HepG2 (cell line): Measurements from ENCODE around the gene ANTKMT. TPM values are rescaled to one million over a fixed set of nuclear protein-coding genes. Genes with fewer than 3 reads are reported as not detected.

Experiments used
- AFF4 ChIP-seq: sonication (generic); formaldehyde crosslinking; IDR thresholded peaks from 2 replicates; pipeline ENCODE4 v1.4.0; 2020; ENCODE audit warnings: missing genetic modification reagents
- ARNT2 ChIP-seq: sonication (generic); formaldehyde crosslinking; IDR thresholded peaks from 2 replicates; pipeline ENCODE4 v1.8.0; 2022; ENCODE audit warnings: mild to moderate bottlenecking, low read depth, missing genetic modification reagents, moderate library complexity
- CBFB ChIP-seq: sonication (generic); formaldehyde crosslinking; IDR thresholded peaks from 2 replicates; pipeline ENCODE4 v1.4.0; 2020; ENCODE audit warnings: missing genetic modification reagents
- HNRNPLL ChIP-seq: fragments of 200-400 bp; formaldehyde crosslinking; IDR thresholded peaks from 2 replicates; pipeline ENCODE4 v1.6.1; 2017; ENCODE audit warnings: mild to moderate bottlenecking, low read depth, low read length; ENCODE audit not compliant: poor library complexity, severe bottlenecking
- JUNB ChIP-seq: sonication (generic); formaldehyde crosslinking; IDR thresholded peaks from 2 replicates; pipeline ENCODE4 v1.8.0; 2022; ENCODE audit warnings: missing genetic modification reagents, mild to moderate bottlenecking, borderline replicate concordance
- MED13 ChIP-seq: sonication (generic); formaldehyde crosslinking; IDR thresholded peaks from 2 replicates; pipeline ENCODE4 v1.5.0; 2020; ENCODE audit warnings: missing genetic modification reagents
- NCOA5 ChIP-seq: sonication (generic); formaldehyde crosslinking; IDR thresholded peaks from 2 replicates; pipeline ENCODE4 v1.4.0; 2020; ENCODE audit warnings: missing genetic modification reagents
- NFE2L1 ChIP-seq: sonication (generic); formaldehyde crosslinking; IDR thresholded peaks from 2 replicates; pipeline ENCODE4 v1.4.0; 2020; ENCODE audit warnings: missing genetic modification reagents, mild to moderate bottlenecking, borderline replicate concordance
- NR2C2 ChIP-seq: sonication (generic); formaldehyde crosslinking; IDR thresholded peaks from 2 replicates; pipeline ENCODE4 v1.4.0; 2020; ENCODE audit warnings: missing genetic modification reagents, mild to moderate bottlenecking, moderate library complexity, borderline replicate concordance
- SIX1 ChIP-seq: sonication (generic); formaldehyde crosslinking; IDR thresholded peaks from 2 replicates; pipeline ENCODE4 v1.4.0; 2020; ENCODE audit warnings: missing genetic modification reagents, borderline replicate concordance
- SNAI1 ChIP-seq: sonication (generic); formaldehyde crosslinking; IDR thresholded peaks from 2 replicates; pipeline ENCODE4 v1.5.0; 2020; ENCODE audit warnings: mild to moderate bottlenecking, missing genetic modification reagents, borderline replicate concordance
- SSRP1 ChIP-seq: IDR thresholded peaks from 2 replicates; pipeline ENCODE4 v1.6.1; 2016; ENCODE audit warnings: control low read depth
- TRAFD1 ChIP-seq: sonication (generic); formaldehyde crosslinking; IDR thresholded peaks from 2 replicates; pipeline ENCODE4 v1.5.1; 2020; ENCODE audit warnings: missing genetic modification reagents, mild to moderate bottlenecking, borderline replicate concordance
- XRCC5 ChIP-seq: fragments of 200-400 bp; formaldehyde crosslinking; optimal IDR thresholded peaks from 2 replicates; pipeline ENCODE3; 2017; ENCODE audit warnings: mild to moderate bottlenecking, low read length
- ZNF468 ChIP-seq: sonication (generic); formaldehyde crosslinking; IDR thresholded peaks from 2 replicates; pipeline ENCODE4 v1.8.0; 2022; ENCODE audit warnings: mild to moderate bottlenecking, moderate library complexity, missing genetic modification reagents
- ZNF550 ChIP-seq: sonication (generic); formaldehyde crosslinking; IDR thresholded peaks from 2 replicates; pipeline ENCODE4 v1.4.0; 2020; ENCODE audit warnings: mild to moderate bottlenecking, missing genetic modification reagents, borderline replicate concordance
- ZNF775 ChIP-seq: sonication (generic); formaldehyde crosslinking; IDR thresholded peaks from 2 replicates; pipeline ENCODE4 v1.4.0; 2020; ENCODE audit warnings: missing genetic modification reagents, mild to moderate bottlenecking, moderate library complexity, borderline replicate concordance
- polyA plus RNA-seq, 8 experiments: library from polyadenylated mRNA; depleted of rRNA in 3 of 8; stranded (reverse) in 7 of 8; unstranded in 1 of 8; fragments of >200 nt; fragmentation: Illumina TruSeq in 4 of 8; extraction: Trizol in 4 of 8; gene quantifications; 2 replicates each; pipeline versions ENCODE4 v1.2.1 to v1.2.3, GENCODE V29; 2011 to 2016; ENCODE audit warnings: low read depth in 4 of 8, missing spikeins in 1 of 8, mixed read lengths in 1 of 8; ENCODE audit not compliant: insufficient read depth in 1 of 8
- total RNA-seq, 5 experiments: library from RNA; depleted of rRNA; stranded (reverse); fragments of >200 nt; fragmentation: Illumina TruSeq; extraction: Trizol; gene quantifications; 2 replicates each; pipeline ENCODE4 v1.2.3, GENCODE V29; 2016; ENCODE audit warnings: low read depth in 1 of 5
- TF ChIP-seq, protein P1 (sequence below): IDR thresholded peaks from 2 replicates; pipeline ENCODE4 v1.6.1; 2016; ENCODE audit warnings: low read depth
- TF ChIP-seq, protein P2 (sequence below): sonication (generic); formaldehyde crosslinking; IDR thresholded peaks from 2 replicates; pipeline ENCODE4 v1.4.0; 2020; ENCODE audit warnings: missing genetic modification reagents, borderline replicate concordance

ANTKMT gene
- total and polyA plus RNA-seq, 2 of the 13 experiments (the other 11 are each of a cell fraction or from before 2014, with no cell fraction given) = 7.5 to 47.8 TPM

DNA sequence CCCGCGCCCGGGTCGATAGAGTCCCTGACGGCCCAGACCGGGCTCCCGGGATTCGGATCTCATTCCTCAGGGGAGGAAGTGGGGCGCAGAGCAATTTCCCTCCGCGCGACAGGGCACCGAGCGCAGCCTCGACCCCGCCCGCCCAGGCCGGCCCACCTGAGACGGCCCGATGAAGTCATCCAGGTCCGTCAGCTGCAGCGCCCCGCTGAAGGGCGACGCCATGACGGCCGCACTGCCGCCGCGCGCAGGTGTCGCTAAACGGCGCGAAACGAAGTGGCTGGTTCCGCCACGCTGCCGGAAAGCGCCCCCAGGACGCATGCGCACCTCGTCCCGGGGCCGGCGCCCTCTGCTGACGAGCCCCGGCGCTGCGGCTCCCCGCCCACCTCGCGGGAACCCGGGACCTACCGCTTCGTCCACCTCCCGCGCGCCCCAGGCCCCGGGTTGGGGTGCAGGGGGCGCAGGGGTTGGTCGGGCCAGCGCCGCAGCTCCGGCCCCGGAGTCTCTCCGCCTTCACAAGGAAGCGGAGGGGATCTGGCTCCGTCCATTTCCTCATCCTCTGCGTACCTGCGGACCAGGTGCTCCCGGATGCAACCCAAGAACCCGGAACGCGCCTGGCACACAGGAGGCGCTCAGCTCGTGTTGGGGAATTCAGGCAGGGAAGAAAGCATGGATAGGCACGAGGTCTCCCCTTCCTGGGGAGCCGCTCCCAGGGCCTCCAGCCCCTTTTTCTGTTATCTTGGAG, 20.0 kb downstream of the ANTKMT start, which contains the start of gene CIAO3 (continued):
- TF ChIP-seq, protein P1, sequence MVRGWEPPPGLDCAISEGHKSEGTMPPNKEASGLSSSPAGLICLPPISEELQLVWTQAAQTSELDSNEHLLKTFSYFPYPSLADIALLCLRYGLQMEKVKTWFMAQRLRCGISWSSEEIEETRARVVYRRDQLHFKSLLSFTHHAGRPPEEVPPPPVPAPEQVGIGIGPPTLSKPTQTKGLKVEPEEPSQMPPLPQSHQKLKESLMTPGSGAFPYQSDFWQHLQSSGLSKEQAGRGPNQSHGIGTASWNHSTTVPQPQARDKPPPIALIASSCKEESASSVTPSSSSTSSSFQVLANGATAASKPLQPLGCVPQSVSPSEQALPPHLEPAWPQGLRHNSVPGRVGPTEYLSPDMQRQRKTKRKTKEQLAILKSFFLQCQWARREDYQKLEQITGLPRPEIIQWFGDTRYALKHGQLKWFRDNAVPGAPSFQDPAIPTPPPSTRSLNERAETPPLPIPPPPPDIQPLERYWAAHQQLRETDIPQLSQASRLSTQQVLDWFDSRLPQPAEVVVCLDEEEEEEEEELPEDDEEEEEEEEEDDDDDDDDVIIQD (CRISPR knock-in tag) = 0 out of 2 replicates have a peak, but pooled peaks have one; percentile 15
- TF ChIP-seq NCOA5 (CRISPR knock-in tag) (no peak), ZNF550 (CRISPR knock-in tag) (peak; percentile 91; the same call in 1 of the 2 replicates), HNRNPLL (peak; percentile 58), SSRP1 (no peak), AFF4 (CRISPR knock-in tag) (peak; percentile 58; the same call in 1 of the 2 replicates), ZNF468 (CRISPR knock-in tag) (no peak), ZNF775 (CRISPR knock-in tag) (no peak), NFE2L1 (no peak), MED13 (CRISPR knock-in tag) (no peak), NR2C2 (peak; percentile 82), XRCC5 (peak; percentile 75), TRAFD1 (CRISPR knock-in tag) (no peak), SIX1 (CRISPR knock-in tag) (no peak), JUNB (peak; percentile 30; the same call in 1 of the 2 replicates), ARNT2 (CRISPR knock-in tag) (peak; percentile 91), SNAI1 (CRISPR knock-in tag) (no peak), CBFB (peak; percentile 89)
- TF ChIP-seq, protein P2, sequence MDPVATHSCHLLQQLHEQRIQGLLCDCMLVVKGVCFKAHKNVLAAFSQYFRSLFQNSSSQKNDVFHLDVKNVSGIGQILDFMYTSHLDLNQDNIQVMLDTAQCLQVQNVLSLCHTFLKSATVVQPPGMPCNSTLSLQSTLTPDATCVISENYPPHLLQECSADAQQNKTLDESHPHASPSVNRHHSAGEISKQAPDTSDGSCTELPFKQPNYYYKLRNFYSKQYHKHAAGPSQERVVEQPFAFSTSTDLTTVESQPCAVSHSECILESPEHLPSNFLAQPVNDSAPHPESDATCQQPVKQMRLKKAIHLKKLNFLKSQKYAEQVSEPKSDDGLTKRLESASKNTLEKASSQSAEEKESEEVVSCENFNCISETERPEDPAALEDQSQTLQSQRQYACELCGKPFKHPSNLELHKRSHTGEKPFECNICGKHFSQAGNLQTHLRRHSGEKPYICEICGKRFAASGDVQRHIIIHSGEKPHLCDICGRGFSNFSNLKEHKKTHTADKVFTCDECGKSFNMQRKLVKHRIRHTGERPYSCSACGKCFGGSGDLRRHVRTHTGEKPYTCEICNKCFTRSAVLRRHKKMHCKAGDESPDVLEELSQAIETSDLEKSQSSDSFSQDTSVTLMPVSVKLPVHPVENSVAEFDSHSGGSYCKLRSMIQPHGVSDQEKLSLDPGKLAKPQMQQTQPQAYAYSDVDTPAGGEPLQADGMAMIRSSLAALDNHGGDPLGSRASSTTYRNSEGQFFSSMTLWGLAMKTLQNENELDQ = no peak
